OCI-LY7 (cell line): ENCODE results near the gene MAGI1. TPM values are rescaled to one million over a fixed set of nuclear protein-coding genes. Genes with fewer than 3 reads are reported as not detected.
"Not testable (repeated sequence)": the region's sequence is repeated elsewhere in the genome, so short reads cannot be mapped to it uniquely, and the experiment has no call there.

Experiments used
- BruUV-seq: library from RNA; stranded (reverse); fragments of 400-500 nt; replicated peaks from 2 replicates; lab custom pipeline; 2021; lab: Mats Ljungman, UMichigan
- CTCF ChIA-PET: fragments of 300-600 bp; sonication (Branson Sonifier 250); formaldehyde crosslinking; loops from one replicate; lab custom pipeline; 2022; ENCODE audit warnings: antibody characterized with exemption; ENCODE audit not compliant: unreplicated experiment; lab: Charles Lee
- POLR2A ChIA-PET: fragments of 300-600 bp; sonication (Branson Sonifier 250); formaldehyde crosslinking; loops from one replicate; lab custom pipeline; 2022; ENCODE audit warnings: antibody characterized with exemption; lab: Charles Lee
- DNase-seq: peaks from one replicate; pipeline ENCODE4 v3.0.0-alpha.2; 2015; ENCODE audit warnings: low spot score
- H2AFZ ChIP-seq: fragments of 200-600 bp; sonication (generic), shearing (Covaris generic); 2 replicates; pipeline ENCODE4 v1.6.1; 2014; ENCODE audit warnings: mild to moderate bottlenecking, antibody characterized with exemption, low read length, moderate library complexity
- H3K27ac ChIP-seq: fragments of 200-600 bp; sonication (generic); 2 replicates; pipeline ENCODE4 v1.5.1; 2014; ENCODE audit warnings: mixed run types, low read depth, mild to moderate bottlenecking, moderate library complexity, low read length, inconsistent platforms; ENCODE audit not compliant: poor library complexity, severe bottlenecking
- H3K36me3 ChIP-seq: fragments of 200-600 bp; sonication (generic); 2 replicates; pipeline ENCODE4 v1.6.1; 2014; ENCODE audit warnings: mild to moderate bottlenecking, antibody characterized with exemption, low read length, moderate library complexity, mixed read lengths; ENCODE audit not compliant: insufficient read depth
- H3K4me1 ChIP-seq: fragments of 200-600 bp; sonication (generic); 2 replicates; pipeline ENCODE4 v1.5.1; 2014; ENCODE audit warnings: mild to moderate bottlenecking, low read length; ENCODE audit not compliant: insufficient read depth, poor library complexity, severe bottlenecking
- H3K4me2 ChIP-seq: fragments of 200-600 bp; sonication (generic); 2 replicates; pipeline ENCODE4 v1.6.1; 2014; ENCODE audit warnings: mild to moderate bottlenecking, low read length
- H3K4me3 ChIP-seq: fragments of 200-600 bp; sonication (generic); 2 replicates; pipeline ENCODE4 v1.5.1; 2014; ENCODE audit warnings: mild to moderate bottlenecking, low read depth, low read length; ENCODE audit not compliant: poor library complexity, severe bottlenecking
- H3K79me2 ChIP-seq: fragments of 200-600 bp; sonication (generic); 2 replicates; pipeline ENCODE4 v1.6.1; 2016; ENCODE audit warnings: low read depth, mild to moderate bottlenecking, low read length, moderate library complexity, mixed read lengths; ENCODE audit not compliant: insufficient read depth
- H3K9me2 ChIP-seq: fragments of 200-600 bp; sonication (generic); 2 replicates; pipeline ENCODE4 v1.6.1; 2016; ENCODE audit warnings: mild to moderate bottlenecking, low read length, mixed read lengths; ENCODE audit not compliant: insufficient read depth
- H3K9me3 ChIP-seq: fragments of 200-600 bp; sonication (generic); 2 replicates; pipeline ENCODE4 v1.6.1; 2014; ENCODE audit warnings: mild to moderate bottlenecking, mixed run types, low read length, mixed read lengths
- H4K20me1 ChIP-seq: fragments of 200-600 bp; sonication (generic); 2 replicates; pipeline ENCODE4 v1.6.1; 2014; ENCODE audit warnings: mild to moderate bottlenecking, antibody characterized with exemption, low read length, moderate library complexity, mixed read lengths; ENCODE audit not compliant: insufficient read depth
- CTCF ChIP-seq: fragments of 200-600 bp; sonication (generic); conservative IDR thresholded peaks from 2 replicates; pipeline ENCODE4 v1.5.1; 2014; ENCODE audit warnings: mild to moderate bottlenecking, antibody characterized with exemption, low read length, moderate library complexity, mixed read lengths
- EZH2phosphoT487 ChIP-seq: fragments of 200-600 bp; sonication (generic); IDR thresholded peaks from 2 replicates; pipeline ENCODE4 v1.6.1; 2018; ENCODE audit warnings: low read depth, borderline replicate concordance, mild to moderate bottlenecking, mixed run types, antibody characterized with exemption, low read length, moderate library complexity, mixed read lengths
- intact Hi-C: fragments of 100-400 bp; cut with micrococcal nuclease; formaldehyde crosslinking; loops from one replicate; pipeline ENCODE4 v1.10.0; 2022; ENCODE audit not compliant: unreplicated experiment
- total RNA-seq, 2 experiments: library from RNA; depleted of rRNA in 1 of 2; stranded (reverse); fragments of >200 nt in 1 of 2; shearing (Covaris generic) in 1 of 2; gene quantifications; 2 replicates each; pipeline ENCODE4 v1.2.3, GENCODE V29; 2014 to 2022

Gene MAGI1
- total RNA-seq, 2 experiments from 2014 or later: 0.63 to 2.5 TPM

DNA sequence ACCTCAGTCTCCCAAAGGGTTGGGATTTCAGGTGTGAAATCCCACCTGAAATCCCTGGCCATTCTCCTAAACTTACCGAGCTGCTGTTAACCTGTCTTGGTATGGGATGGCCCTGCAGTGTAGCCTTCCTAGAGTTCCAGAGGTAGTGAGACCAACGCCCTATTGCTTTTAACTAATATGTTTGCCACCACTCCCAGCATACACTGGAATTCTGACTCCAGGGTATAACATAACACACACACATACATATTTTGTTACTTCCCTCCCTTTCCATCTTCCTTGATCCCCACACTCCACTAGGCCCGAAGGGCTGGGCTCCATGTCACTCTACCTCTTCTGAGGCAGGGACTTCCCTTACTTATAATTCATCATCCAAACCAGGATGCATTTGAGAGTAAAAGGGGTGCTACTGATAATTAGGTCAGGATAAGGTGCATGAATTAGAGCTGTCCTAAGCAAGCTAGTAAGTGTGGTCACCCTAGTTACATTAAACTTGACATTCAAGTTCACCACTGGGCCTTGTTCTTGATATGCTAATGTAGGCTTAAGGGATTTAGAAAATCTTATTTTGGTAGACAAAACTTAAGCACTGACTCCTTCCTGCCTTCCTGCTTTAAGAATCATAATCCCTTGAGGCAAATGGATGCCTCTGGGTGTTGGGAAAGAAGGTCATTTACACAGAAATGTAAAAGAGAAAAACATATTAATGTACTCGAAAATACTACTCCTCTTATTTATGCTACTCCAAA is 317.6 kb downstream of the MAGI1 start:
- DNase-seq: no peak
- Histone ChIP-seq H3K79me2 (no peaks in the 10 kb centered on the region), H3K4me2 (no peak overlapping the region), H2AFZ (no peak overlapping the region), H3K27ac (no peak overlapping the region), H3K36me3 (no peaks in the 10 kb centered on the region), H4K20me1 (no peaks in the 10 kb centered on the region), H3K4me1 (no peaks in the 10 kb centered on the region), H3K9me3 (no peaks in the 10 kb centered on the region), H3K9me2 (no peaks in the 10 kb centered on the region), H3K4me3 (no peak overlapping the region)
- TF ChIP-seq CTCF (no peak), EZH2phosphoT487 (no peak)
- ChIA-PET POLR2A (no interaction called here), CTCF (no interaction called here)
- intact Hi-C loops: no loop called here
- no TSS peak for BruUV-seq

DNA sequence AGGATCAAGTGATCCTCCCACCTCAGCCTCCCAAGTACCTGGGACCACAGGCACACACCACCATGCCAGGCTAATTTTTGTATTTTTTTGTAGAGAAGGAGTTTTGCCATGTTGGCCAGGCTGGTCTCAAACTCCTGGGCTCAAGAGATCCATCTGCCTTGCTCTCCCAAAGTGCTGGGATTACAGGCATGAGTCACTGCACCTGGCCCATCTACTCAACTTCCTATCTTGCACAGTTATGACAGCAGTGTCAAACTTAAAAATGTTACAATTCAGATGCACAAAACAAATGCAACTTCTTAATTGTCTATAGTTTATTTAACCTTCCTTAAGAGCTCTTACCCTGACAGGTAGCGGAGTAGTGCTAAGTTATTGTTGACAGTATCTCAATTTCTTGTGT is 319.1 kb downstream of the MAGI1 start:
- H3K36me3 ChIP-seq, CTCF ChIA-PET, H2AFZ ChIP-seq, H3K4me1 ChIP-seq, H3K27ac ChIP-seq, H3K79me2 ChIP-seq, BruUV-seq, DNase-seq, POLR2A ChIA-PET, H3K9me2 ChIP-seq, H4K20me1 ChIP-seq, H3K4me3 ChIP-seq, intact Hi-C loops, H3K4me2 ChIP-seq, H3K9me3 ChIP-seq: not testable (repeated sequence)

- CTCF ChIA-PET: no interaction called here
- POLR2A ChIA-PET: no interaction called here
- Histone ChIP-seq H3K4me3 (no peak overlapping the region), H3K9me3 (no peaks in the 10 kb centered on the region), H3K27ac (no peak overlapping the region), H3K4me2 (no peak overlapping the region), H3K4me1 (no peaks in the 10 kb centered on the region), H4K20me1 (no peaks in the 10 kb centered on the region), H2AFZ (no peak overlapping the region), H3K79me2 (no peaks in the 10 kb centered on the region), H3K36me3 (no peaks in the 10 kb centered on the region), H3K9me2 (no peaks in the 10 kb centered on the region)
- TF ChIP-seq EZH2phosphoT487 (no peak), CTCF (no peak)
- no TSS peak for BruUV-seq
- intact Hi-C loops: no loop called here
- DNase-seq: no peak
Observed at GRCh38 chr3:65717676-65718346, 320.9 kb downstream of the MAGI1 start.
